BJ (cell line): ENCODE measurements around the gene AGPAT3. TPM values are rescaled to one million over a fixed set of nuclear protein-coding genes. Genes with fewer than 3 reads are reported as not detected.

Source experiments
- CTCF ChIA-PET: fragments of 350-600 bp; formaldehyde crosslinking; extraction: SDS; loops from one replicate; lab custom pipeline; 2021; ENCODE audit warnings: antibody characterized with exemption, inconsistent platforms; lab: Yijun Ruan, JAX
- POLR2A ChIA-PET: fragments of 300-600 bp; sonication (Branson Sonifier 250); formaldehyde crosslinking; extraction: SDS; loops from one replicate; lab custom pipeline; 2021; ENCODE audit warnings: antibody characterized with exemption; lab: Charles Lee
- DNase-seq: peaks from one replicate; pipeline ENCODE4 v3.0.0-alpha.2; 2011; ENCODE audit warnings: low read depth
- H3K27me3 ChIP-seq: 2 replicates; pipeline ENCODE4 v1.6.0; 2011; ENCODE audit warnings: low read length; ENCODE audit not compliant: control insufficient read depth, insufficient read depth
- H3K36me3 ChIP-seq: 2 replicates; pipeline ENCODE4 v1.5.1; 2011; ENCODE audit warnings: low read length; ENCODE audit not compliant: control insufficient read depth, insufficient read depth
- H3K4me3 ChIP-seq: 2 replicates; pipeline ENCODE4 v1.5.1; 2011; ENCODE audit warnings: low read depth, mild to moderate bottlenecking, control low read depth, low read length
- polyA plus RNA-seq: library from polyadenylated mRNA; depleted of rRNA; stranded (reverse); fragments of >200 nt; gene quantifications from 2 replicates; pipeline ENCODE4 v1.2.3, GENCODE V29; 2011
- TF ChIP-seq, protein P1 (sequence below): IDR thresholded peaks from 2 replicates; pipeline ENCODE4 v1.5.1; 2011; ENCODE audit warnings: low read depth, mild to moderate bottlenecking, control low read depth, inconsistent platforms, low read length, moderate library complexity; ENCODE audit not compliant: insufficient read depth

AGPAT3 gene
- polyA plus RNA-seq, 1 experiment: 68.5 TPM

DNA sequence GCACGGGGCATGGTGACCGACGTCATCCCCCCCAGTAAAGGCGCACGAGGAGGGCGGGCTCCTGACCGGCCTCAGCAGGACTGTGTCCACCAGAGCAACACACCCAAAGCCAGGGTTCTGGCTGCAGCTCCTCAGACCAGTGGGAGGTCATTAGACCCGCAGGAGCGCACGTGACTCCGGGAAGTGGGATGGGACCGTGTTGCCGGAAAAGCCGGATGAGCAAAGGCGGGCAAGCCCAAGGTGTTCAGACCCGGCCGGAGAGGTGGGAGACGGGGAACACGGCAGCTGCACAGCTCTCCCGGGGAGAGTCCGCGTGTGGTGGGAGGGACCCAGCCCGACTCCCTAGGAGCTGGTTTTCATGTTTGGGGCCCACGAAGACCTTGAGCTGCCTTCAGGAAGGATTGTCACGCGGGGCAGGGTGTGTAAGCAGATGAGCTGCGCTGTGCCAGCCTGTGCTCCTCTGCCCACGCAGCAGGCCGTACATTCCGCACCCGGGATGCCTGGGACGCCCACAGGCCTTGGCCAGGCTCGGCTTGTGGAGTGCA is 126.5 kb downstream of the AGPAT3 start:
- Histone ChIP-seq H3K27me3 (no peaks in the 10 kb centered on the region), H3K36me3 (no peaks in the 10 kb centered on the region), H3K4me3 (no peak overlapping the region)
- ChIA-PET POLR2A (no interaction called here), CTCF (interaction anchor here (1.3 kb wide), 1 partner anchor 180 kb away, joined by 6 read pairs; no protein-coding TSS in a partner anchor)
- DNase-seq: no peak
- TF ChIP-seq, protein P1, sequence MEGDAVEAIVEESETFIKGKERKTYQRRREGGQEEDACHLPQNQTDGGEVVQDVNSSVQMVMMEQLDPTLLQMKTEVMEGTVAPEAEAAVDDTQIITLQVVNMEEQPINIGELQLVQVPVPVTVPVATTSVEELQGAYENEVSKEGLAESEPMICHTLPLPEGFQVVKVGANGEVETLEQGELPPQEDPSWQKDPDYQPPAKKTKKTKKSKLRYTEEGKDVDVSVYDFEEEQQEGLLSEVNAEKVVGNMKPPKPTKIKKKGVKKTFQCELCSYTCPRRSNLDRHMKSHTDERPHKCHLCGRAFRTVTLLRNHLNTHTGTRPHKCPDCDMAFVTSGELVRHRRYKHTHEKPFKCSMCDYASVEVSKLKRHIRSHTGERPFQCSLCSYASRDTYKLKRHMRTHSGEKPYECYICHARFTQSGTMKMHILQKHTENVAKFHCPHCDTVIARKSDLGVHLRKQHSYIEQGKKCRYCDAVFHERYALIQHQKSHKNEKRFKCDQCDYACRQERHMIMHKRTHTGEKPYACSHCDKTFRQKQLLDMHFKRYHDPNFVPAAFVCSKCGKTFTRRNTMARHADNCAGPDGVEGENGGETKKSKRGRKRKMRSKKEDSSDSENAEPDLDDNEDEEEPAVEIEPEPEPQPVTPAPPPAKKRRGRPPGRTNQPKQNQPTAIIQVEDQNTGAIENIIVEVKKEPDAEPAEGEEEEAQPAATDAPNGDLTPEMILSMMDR: no peak

DNA sequence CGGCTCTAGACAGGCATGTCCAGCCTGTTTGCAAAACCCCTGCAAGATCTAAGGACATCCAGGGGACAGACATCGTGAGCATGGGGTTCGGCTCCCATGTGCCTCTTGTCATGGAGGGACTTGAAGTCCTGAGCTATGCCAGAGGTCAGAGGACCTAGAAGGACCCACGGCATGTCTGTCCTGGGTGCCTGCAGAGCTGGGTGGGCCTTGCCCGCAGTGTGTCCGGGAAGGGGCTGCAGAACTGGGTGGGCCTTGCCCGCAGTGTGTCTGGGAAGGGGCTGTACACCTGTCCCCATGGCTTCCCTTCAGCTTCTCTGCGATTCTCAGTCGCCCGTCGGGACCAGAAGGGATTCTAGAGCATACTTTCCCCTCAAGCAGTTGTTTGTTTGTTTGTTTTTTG is 127.1 kb downstream of the AGPAT3 start:
- Histone ChIP-seq H3K27me3 (no peaks in the 10 kb centered on the region), H3K4me3 (no peak overlapping the region), H3K36me3 (no peaks in the 10 kb centered on the region)
- DNase-seq: no peak
- CTCF ChIA-PET: interaction anchor here (0.6 to 0.7 kb wide), 2 partner anchors 15 to 554 kb away, joined by 3 read pairs; no protein-coding TSS in a partner anchor
- TF ChIP-seq, protein P1: no peak
- POLR2A ChIA-PET: no interaction called here

DNA sequence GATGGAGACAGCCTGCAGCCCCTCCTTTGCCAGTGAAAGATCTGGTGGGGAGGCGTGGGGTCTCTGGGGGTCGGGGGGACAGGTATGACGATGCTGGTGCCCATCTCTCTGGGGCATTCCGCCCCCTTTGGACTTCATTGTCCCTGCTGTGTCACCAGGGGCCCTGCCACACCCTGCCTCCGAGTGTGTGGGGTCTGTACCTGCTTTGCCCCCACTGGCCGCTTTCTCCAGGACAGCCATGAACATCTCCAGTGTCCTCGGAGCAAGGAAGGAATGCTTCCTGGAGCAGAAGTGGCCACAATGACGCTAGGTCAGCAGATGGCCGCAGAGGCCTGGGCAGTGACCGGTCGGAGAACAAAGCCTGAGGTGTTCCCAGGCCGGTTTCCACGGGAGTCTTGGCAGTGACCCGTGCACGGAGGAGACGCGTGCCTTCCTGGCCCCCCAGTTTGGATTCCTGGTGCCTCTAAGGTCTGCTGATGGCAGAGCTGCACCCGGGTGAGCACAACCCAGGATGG is 128.5 kb downstream of the AGPAT3 start:
- H3K36me3 ChIP-seq: no peaks in the 10 kb centered on the region
- no peaks in the 10 kb centered on the region for H3K27me3 ChIP-seq
- TF ChIP-seq, protein P1: no peak
- no peak overlapping the region for H3K4me3 ChIP-seq
- POLR2A ChIA-PET: no interaction called here
- CTCF ChIA-PET: no interaction called here
- no peak for DNase-seq

DNA sequence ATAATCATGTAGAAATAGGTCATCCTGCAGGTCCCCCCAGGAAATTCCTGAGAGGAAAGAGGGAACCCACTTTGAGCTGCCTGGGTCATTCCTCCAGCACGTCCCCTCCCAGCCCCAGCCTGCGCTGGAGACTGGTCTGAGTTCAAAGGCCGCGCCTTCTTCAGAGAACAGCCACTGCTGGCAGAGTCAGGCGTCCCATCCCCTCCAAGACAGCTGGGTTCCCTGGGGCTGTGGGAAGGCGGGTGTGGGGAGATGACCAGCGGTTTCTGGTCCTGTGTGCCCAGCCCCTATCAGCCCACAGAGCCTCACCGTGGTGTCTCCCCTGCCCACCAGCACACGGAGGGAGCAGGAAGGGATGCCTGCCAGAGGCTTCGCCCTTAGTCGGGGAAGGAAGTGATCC is 129.1 kb downstream of the AGPAT3 start:
- CTCF ChIA-PET: no interaction called here
- no peaks in the 10 kb centered on the region for H3K36me3 ChIP-seq
- POLR2A ChIA-PET: no interaction called here
- no peaks in the 10 kb centered on the region for H3K27me3 ChIP-seq
- TF ChIP-seq, protein P1: no peak
- H3K4me3 ChIP-seq: no peak overlapping the region
- no peak for DNase-seq

DNA sequence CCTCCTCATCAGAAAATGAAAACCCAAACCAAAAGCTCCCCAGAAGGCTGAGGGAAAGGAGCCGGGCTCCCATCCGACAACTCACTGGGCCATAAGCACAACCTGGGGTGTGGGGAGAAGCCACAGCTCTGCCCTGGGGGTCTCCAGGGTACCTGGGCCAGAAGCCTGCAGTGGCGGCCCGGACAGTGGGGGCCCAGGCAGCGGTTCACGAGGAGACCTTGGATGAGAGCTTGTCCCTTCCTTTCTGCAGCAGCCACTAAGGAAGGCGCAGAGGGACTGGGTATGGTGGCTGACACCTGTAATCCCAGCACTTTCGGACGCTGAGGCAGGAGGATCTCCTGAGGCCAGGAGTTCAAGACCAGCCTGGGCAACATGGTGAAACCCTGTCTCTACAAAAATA is 129.6 kb downstream of the AGPAT3 start:
- DNase-seq: no peak
- TF ChIP-seq, protein P1: no peak
- H3K27me3 ChIP-seq: no peaks in the 10 kb centered on the region
- H3K4me3 ChIP-seq: no peak overlapping the region
- POLR2A ChIA-PET: no interaction called here
- CTCF ChIA-PET: interaction anchor here (0.6 kb wide), 1 partner anchor 27 kb away, joined by 3 read pairs; no protein-coding TSS in a partner anchor
- H3K36me3 ChIP-seq: no peaks in the 10 kb centered on the region
